Fibroblast of mammary gland (primary cell): Measurements from ENCODE around the gene UTS2R.

Experiments used
- DNase-seq: peaks from one replicate; pipeline ENCODE4 v3.0.0-alpha.2; 2010; ENCODE audit warnings: low read depth
- H3K4me3 ChIP-seq: 2 replicates; pipeline ENCODE4 v1.5.1; 2011; ENCODE audit warnings: low read depth, mild to moderate bottlenecking, low read length, moderate library complexity; ENCODE audit not compliant: control insufficient read depth
- TF ChIP-seq, protein P1 (sequence below): conservative IDR thresholded peaks from 2 replicates; pipeline ENCODE4 v1.5.1; 2011; ENCODE audit warnings: low read depth, low read length, inconsistent platforms; ENCODE audit not compliant: control insufficient read depth, insufficient read depth

Gene UTS2R

DNA sequence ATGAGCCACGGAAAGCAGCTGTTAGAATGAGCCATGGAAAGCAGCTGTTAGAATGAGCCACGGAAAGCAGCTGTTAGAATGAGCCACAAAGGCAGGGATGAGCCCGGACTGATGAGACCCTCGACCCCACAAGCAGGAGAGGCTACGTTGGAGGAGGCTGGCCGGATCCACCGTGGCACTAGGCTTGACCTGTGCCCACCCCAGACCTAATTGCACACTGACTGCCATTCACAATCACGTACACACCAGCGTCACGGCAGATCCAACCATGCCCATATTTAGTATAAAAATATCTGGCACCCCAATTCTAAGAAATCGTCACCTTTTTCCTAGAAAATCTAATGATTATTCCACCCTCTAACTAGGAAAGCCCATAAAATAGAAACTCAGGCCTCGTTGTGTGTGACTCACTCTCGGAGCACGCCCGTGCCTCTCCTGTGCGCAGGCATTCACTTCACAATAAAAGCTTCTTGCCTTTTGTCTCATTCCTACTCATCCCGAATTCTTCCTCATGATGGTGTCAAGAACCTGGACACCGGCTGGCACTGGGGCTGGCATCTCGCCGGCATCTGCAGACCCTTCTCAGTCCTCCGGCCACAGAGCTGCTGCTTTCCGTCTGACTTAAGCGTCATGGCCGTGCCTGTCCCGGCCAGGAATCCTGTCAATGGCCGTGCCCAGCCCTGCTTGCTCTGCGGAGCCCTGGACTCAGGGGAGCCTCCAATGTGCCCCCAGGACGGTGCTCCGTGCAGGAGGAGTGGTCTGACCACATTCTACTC, 32.5 kb upstream of the UTS2R start:
- H3K4me3 ChIP-seq, result peak overlapping the region; percentile 44
- DNase-seq, result peak; percentile 75
- TF ChIP-seq, protein P1, sequence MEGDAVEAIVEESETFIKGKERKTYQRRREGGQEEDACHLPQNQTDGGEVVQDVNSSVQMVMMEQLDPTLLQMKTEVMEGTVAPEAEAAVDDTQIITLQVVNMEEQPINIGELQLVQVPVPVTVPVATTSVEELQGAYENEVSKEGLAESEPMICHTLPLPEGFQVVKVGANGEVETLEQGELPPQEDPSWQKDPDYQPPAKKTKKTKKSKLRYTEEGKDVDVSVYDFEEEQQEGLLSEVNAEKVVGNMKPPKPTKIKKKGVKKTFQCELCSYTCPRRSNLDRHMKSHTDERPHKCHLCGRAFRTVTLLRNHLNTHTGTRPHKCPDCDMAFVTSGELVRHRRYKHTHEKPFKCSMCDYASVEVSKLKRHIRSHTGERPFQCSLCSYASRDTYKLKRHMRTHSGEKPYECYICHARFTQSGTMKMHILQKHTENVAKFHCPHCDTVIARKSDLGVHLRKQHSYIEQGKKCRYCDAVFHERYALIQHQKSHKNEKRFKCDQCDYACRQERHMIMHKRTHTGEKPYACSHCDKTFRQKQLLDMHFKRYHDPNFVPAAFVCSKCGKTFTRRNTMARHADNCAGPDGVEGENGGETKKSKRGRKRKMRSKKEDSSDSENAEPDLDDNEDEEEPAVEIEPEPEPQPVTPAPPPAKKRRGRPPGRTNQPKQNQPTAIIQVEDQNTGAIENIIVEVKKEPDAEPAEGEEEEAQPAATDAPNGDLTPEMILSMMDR, result no peak

GRCh38 chr17:82339634-82340580, 31.7 kb upstream of the UTS2R start:
- TF ChIP-seq, protein P1, result no peak
- H3K4me3 ChIP-seq, result peak overlapping the region; percentile 44
- DNase-seq, result no peak

DNA sequence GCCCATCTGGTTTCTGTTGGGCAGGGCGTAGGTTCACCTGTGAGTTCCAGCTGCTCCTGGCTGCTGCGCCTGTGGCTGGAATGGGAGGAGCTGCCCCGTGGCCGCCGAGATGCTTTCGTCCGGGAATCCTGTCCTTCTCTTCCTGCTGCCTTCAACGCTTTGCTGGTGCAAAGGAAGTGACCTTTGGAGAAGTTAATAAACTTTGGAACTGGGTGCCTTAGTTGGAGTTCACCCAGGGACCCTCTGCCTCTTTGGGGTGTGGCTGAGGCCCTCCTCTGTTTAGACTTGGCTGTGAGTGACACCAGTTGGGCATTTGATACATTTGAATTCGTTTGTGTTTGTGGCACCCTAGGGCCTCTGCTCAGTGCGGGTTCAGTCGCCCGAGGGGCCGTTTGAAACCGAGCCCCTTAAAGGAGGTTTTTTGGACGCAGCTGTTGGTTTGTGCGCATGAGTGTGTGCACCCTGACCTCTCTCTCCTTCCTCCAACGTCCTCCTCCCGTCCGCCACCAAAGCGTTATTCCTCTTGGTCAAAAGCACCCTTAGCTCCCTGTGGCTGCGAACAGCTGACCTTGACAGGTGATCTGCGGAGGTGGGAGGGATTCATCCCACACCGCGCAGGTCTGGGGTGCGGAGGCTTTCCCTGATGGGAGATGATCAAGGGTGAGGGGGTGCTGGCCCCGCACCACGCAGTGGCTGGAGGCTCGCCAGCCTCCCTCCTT, 29.0 kb upstream of the UTS2R start:
- no peak for DNase-seq
- TF ChIP-seq, protein P1, result no peak

DNA sequence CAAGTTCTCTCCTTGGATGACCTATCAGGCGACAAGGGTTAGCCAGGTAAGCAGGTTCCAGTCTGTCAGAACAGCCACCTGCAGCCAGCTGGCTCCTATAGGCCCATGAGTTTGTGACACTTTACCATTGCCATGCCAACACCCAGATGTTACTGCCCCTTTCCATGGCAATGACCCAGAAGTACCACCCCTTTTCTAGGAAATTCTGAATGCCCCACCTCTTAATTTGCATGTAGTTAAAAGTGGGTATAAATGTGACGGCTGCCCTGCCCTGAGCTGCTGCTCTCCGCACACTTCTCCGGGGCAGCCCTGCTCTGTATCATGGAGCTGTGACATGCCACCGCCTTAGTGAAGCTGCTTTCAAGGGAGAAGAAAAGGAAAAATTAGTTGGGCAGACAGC, 28.0 kb upstream of the UTS2R start:
- TF ChIP-seq, protein P1, result no peak
- H3K4me3 ChIP-seq, result no peak overlapping the region
- no peak for DNase-seq

More for the DNA sequence above, 29.0 kb upstream of the UTS2R start:
- no peak overlapping the region for H3K4me3 ChIP-seq

GRCh38 chr17:82344175-82344907, 27.2 kb upstream of the UTS2R start:
- DNase-seq, result no peak
- no peak overlapping the region for H3K4me3 ChIP-seq
- TF ChIP-seq, protein P1, result no peak
